ENCODE measurements around the gene LRRC71.

- TF ChIP-seq SIN3A (IDR thresholded peaks at IDR 0.05; ENCODE audit: borderline replicate concordance, low read depth, low read length): no peak
- no peak for TF ChIP-seq ZNF816 (CRISPR knock-in tag; IDR thresholded peaks at IDR 0.05; ENCODE audit: borderline replicate concordance)
- TF ChIP-seq ETV5 (CRISPR knock-in tag; IDR thresholded peaks at IDR 0.05; ENCODE audit: borderline replicate concordance): no peak
- no peak for TF ChIP-seq ZNF773 (CRISPR knock-in tag; IDR thresholded peaks at IDR 0.05; ENCODE audit: borderline replicate concordance)
- no peak for TF ChIP-seq DPF2 (CRISPR knock-in tag; IDR thresholded peaks at IDR 0.05; ENCODE audit: borderline replicate concordance, low read depth)
- TF ChIP-seq SAFB2 (CRISPR knock-in tag; IDR thresholded peaks at IDR 0.05; ENCODE audit: borderline replicate concordance, low read depth): no peak
- TF ChIP-seq ZBTB43 (CRISPR knock-in tag; conservative IDR thresholded peaks at IDR 0.05): no peak
- no peak for TF ChIP-seq CTCF (CRISPR knock-in tag; IDR thresholded peaks at IDR 0.05)
These were observed 10.8 kb upstream of the LRRC71 start for GRCh38 chr1:156909671-156910070.

Data from HepG2 (cell line).